GM12875 (cell line): Measurements from ENCODE around the gene DYNLT1.
"Not testable (repeated sequence)": the region's sequence is repeated elsewhere in the genome, so short reads cannot be mapped to it uniquely, and the experiment has no call there.

ENCODE experiments used
- H3K4me3 ChIP-seq: one replicate; pipeline ENCODE4 v1.5.1; 2011; ENCODE audit warnings: low read depth, low read length, control low read depth
- TF ChIP-seq, protein P1 (sequence below): IDR thresholded peaks from 2 replicates; pipeline ENCODE4 v1.5.1; 2011; ENCODE audit warnings: low read depth, mild to moderate bottlenecking, control low read depth, inconsistent platforms, low read length, moderate library complexity, borderline replicate concordance; ENCODE audit not compliant: insufficient read depth

The DYNLT1 gene

DNA sequence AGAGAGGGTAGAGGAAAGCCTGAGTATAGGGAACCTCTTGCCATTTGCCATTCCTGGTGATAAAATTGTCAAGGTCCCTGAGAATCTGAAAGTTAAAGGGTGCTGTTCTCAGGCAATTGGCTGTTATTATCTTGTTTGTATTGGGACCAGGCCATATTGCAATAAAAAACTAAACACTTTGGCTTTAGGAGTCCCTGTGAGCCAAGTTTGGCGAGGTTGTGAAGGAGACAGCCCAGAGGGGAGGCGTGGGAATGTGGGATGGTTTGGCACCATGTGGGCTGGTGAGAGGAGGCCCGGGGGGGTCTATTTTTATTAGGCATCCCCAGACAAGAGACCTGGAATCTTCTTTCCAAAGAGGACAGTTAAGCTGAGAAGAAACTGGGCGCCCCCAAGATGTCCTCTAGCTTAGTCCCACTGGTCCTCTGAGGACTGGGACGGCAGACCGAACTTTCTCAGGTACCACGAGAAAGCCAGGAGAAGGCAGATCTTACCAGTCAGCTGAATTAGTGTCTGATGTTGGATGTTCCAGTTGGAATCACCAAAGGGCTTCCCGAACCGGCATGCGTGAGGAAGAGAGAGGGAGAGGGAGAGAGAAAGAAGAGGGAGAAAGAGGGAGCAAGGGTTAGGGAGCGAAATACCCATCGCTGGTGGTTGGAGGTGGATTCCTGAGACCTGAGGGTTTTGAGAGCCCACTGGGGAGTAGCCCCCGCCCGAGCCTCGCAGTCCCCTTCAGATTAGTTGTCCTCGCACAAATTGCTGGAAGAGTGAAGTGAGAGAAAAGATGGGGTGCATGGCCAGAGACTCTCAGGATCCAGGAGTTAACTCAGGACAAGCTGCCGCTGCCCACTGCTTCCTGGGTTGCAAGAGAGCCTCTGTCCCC, 24.4 kb downstream of the DYNLT1 start:
- TF ChIP-seq, protein P1, sequence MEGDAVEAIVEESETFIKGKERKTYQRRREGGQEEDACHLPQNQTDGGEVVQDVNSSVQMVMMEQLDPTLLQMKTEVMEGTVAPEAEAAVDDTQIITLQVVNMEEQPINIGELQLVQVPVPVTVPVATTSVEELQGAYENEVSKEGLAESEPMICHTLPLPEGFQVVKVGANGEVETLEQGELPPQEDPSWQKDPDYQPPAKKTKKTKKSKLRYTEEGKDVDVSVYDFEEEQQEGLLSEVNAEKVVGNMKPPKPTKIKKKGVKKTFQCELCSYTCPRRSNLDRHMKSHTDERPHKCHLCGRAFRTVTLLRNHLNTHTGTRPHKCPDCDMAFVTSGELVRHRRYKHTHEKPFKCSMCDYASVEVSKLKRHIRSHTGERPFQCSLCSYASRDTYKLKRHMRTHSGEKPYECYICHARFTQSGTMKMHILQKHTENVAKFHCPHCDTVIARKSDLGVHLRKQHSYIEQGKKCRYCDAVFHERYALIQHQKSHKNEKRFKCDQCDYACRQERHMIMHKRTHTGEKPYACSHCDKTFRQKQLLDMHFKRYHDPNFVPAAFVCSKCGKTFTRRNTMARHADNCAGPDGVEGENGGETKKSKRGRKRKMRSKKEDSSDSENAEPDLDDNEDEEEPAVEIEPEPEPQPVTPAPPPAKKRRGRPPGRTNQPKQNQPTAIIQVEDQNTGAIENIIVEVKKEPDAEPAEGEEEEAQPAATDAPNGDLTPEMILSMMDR: no peak
- H3K4me3 ChIP-seq: no peak overlapping the region

DNA sequence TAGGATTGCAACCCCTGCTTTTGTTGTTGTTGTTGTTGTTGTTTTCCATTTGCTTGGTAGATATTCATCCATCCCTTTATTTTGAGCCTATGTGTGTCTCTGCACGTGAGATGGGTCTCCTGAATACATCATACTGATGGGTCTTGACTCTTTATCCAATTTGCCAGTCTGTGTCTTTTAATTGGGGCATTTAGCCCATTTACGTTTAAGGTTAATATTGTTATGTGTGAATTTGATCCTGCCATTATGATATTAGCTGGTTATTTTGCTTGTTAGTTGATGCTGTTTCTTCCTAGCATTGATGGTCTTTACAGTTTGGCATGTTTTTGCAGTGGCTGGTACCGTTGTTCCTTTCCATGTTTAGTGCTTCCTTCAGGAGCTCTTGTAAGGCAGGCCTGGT, 26.3 kb downstream of the DYNLT1 start:
- not testable (repeated sequence) for H3K4me3 ChIP-seq

DNA sequence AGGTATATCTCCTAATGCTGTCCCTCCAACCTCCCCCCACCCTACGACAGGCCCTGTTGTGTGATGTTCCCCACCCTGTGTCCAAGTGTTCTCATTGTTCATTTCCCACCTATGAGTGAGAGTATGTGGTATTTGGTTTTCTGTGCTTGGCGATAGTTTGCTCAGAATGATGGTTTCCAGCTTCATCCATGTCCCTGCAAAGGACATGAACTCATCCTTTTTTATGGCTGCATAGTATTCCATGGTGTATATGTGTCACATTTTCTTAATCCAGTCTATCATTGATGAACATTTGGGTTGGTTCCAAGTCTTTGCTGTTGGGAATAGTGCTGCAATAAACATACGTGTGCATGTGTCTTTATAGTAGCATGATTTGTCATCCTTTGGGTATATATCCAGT, 29.9 kb downstream of the DYNLT1 start:
- not testable (repeated sequence) for H3K4me3 ChIP-seq

GRCh38 chr6:158611541-158612370, 32.8 kb downstream of the DYNLT1 start:
- H3K4me3 ChIP-seq: no peak overlapping the region
- TF ChIP-seq, protein P1: no peak

- no peak overlapping the region for H3K4me3 ChIP-seq
- TF ChIP-seq, protein P1: no peak
Measured at GRCh38 chr6:158611039-158611438, 33.5 kb downstream of the DYNLT1 start.

GRCh38 chr6:158610319-158610968, 34.1 kb downstream of the DYNLT1 start:
- TF ChIP-seq, protein P1: no peak
- no peak overlapping the region for H3K4me3 ChIP-seq

- TF ChIP-seq, protein P1: no peak
- no peak overlapping the region for H3K4me3 ChIP-seq
Measured at GRCh38 chr6:158609455-158610155, 34.9 kb downstream of the DYNLT1 start.
